Effector memory CD4-positive, alpha-beta T cell (primary cell): ENCODE measurements around the gene KCNQ5.

ENCODE experiments used
- DNase-seq, 3 donors: peaks; one replicate each; pipeline ENCODE4 v3.0.0-alpha.2; 2020
- H3K27ac ChIP-seq: 2 replicates; pipeline ENCODE4 v1.7.0; 2013; ENCODE audit warnings: mild to moderate bottlenecking, low read length, moderate library complexity; ENCODE audit not compliant: insufficient read depth, poor library complexity, severe bottlenecking
- H3K27me3 ChIP-seq: replicated peaks from 2 replicates; pipeline ENCODE4 v1.7.0; 2013; ENCODE audit warnings: mild to moderate bottlenecking, low read length; ENCODE audit not compliant: insufficient read depth, control insufficient read depth, poor library complexity, severe bottlenecking
- H3K36me3 ChIP-seq: 2 replicates; pipeline ENCODE4 v1.7.0; 2013; ENCODE audit warnings: mild to moderate bottlenecking, low read length, moderate library complexity; ENCODE audit not compliant: control insufficient read depth, insufficient read depth
- H3K4me1 ChIP-seq: 2 replicates; pipeline ENCODE4 v1.7.0; 2013; ENCODE audit warnings: low read length, mild to moderate bottlenecking; ENCODE audit not compliant: control insufficient read depth, insufficient read depth, poor library complexity, severe bottlenecking
- H3K4me3 ChIP-seq: 2 replicates; pipeline ENCODE4 v1.7.0; 2013; ENCODE audit warnings: low read length, low read depth, mild to moderate bottlenecking; ENCODE audit not compliant: insufficient read depth, poor library complexity, severe bottlenecking
- H3K9me3 ChIP-seq: 2 replicates; pipeline ENCODE4 v1.7.0; 2013; ENCODE audit warnings: mild to moderate bottlenecking, low read length, moderate library complexity; ENCODE audit not compliant: control insufficient read depth

The KCNQ5 gene

DNA sequence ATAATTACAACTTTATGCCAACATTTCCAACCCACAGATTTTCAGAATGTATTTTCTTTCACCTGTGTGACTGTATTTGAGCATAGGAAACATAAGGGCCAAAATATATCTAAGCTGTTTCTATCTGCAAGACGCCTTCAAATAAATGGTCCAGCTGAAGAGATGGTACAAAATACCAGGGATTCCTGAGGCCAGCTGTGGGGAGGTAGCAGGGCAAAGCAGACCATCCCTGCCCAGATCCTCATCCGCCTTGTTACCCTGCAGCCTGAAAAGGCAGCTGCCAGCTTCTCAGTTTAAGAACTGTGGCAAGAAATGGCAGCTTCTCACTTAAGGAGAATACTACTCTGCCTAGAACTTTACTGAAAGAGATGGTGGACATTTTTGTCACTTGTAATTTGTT, 460.1 kb downstream of the KCNQ5 start:
- no peaks in the 10 kb centered on the region for H3K4me1 ChIP-seq
- DNase-seq, result no peak

GRCh38 chr6:73083886-73084285, 462.0 kb downstream of the KCNQ5 start:
- Histone ChIP-seq H3K27ac (no peak overlapping the region), H3K4me3 (no peak overlapping the region), H3K4me1 (no peaks in the 10 kb centered on the region), H3K9me3 (no peaks in the 10 kb centered on the region), H3K27me3 (no peaks in the 10 kb centered on the region), H3K36me3 (no peaks in the 10 kb centered on the region)
- DNase-seq, result no peak

More for the DNA sequence above, 460.1 kb downstream of the KCNQ5 start:
- Histone ChIP-seq H3K4me3 (no peak overlapping the region), H3K27me3 (no peaks in the 10 kb centered on the region), H3K27ac (no peak overlapping the region), H3K36me3 (no peaks in the 10 kb centered on the region), H3K9me3 (no peaks in the 10 kb centered on the region)

GRCh38 chr6:73085443-73085871, 463.6 kb downstream of the KCNQ5 start:
- no peaks in the 10 kb centered on the region for H3K27me3 ChIP-seq
- no peak for DNase-seq
- no peaks in the 10 kb centered on the region for H3K4me1 ChIP-seq
- H3K4me3 ChIP-seq, result no peak overlapping the region
- no peaks in the 10 kb centered on the region for H3K9me3 ChIP-seq
- H3K36me3 ChIP-seq, result no peaks in the 10 kb centered on the region
- no peak overlapping the region for H3K27ac ChIP-seq

- Histone ChIP-seq H3K4me1 (no peaks in the 10 kb centered on the region), H3K27me3 (no peaks in the 10 kb centered on the region), H3K4me3 (no peak overlapping the region), H3K9me3 (no peaks in the 10 kb centered on the region), H3K27ac (no peak overlapping the region), H3K36me3 (no peaks in the 10 kb centered on the region)
- no peak for DNase-seq
Measured at GRCh38 chr6:73086726-73087125, 464.9 kb downstream of the KCNQ5 start.

DNA sequence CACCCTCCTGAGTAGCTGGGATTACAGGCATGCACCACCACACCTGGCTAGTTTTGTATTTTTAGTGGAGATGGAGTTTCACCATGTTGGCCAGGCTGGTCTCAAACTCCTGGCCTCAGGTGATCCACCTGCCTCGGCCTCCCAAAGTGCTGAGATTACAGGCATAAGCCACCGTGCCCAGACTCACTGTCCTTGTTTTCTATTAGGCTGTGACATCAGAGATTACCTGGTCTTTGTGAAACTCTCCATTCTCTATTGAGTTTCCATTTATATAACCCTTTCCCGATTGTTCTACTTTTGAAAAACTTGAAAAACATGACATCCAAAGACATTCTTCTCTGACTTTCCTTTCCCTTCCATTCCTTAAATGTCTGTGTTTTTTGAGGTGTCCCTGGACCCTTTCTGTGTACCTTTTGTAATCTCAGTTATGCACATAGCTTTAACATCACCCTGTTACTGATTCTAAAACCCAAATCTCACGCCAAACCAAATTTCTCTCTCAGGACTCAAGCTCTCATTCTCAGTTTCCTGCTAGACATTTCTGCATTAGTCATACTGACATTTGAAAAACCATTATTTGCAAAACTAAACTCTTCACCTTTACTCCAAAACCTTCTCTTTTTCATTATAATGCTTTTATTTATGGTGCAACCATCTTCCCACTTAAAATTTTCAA, 466.4 kb downstream of the KCNQ5 start:
- Histone ChIP-seq H3K4me3 (no peak overlapping the region), H3K27me3 (no peaks in the 10 kb centered on the region), H3K27ac (no peak overlapping the region), H3K9me3 (no peaks in the 10 kb centered on the region), H3K4me1 (no peaks in the 10 kb centered on the region), H3K36me3 (no peaks in the 10 kb centered on the region)
- DNase-seq, result no peak

DNA sequence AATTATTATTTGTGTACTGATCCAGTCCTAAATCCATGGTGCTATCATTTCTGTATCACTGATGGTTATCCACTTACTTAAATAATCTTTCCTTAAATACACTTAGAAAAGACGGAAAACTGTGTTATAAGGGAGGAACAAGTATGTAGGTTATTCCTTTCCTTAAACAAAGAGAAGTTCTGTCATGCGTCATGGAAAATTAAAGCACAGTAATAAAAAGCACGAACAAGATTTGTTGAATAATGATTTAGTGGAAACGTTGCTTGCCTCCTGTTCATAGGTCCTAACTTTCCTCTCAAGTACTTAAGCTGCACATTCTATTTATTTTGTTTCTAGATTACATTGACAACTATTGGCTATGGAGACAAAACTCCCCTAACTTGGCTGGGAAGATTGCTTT, 483.1 kb downstream of the KCNQ5 start:
- Histone ChIP-seq H3K4me3 (no peak overlapping the region), H3K36me3 (no peaks in the 10 kb centered on the region), H3K4me1 (no peaks in the 10 kb centered on the region), H3K27ac (no peak overlapping the region), H3K9me3 (no peaks in the 10 kb centered on the region), H3K27me3 (no peaks in the 10 kb centered on the region)
- no peak for DNase-seq

DNA sequence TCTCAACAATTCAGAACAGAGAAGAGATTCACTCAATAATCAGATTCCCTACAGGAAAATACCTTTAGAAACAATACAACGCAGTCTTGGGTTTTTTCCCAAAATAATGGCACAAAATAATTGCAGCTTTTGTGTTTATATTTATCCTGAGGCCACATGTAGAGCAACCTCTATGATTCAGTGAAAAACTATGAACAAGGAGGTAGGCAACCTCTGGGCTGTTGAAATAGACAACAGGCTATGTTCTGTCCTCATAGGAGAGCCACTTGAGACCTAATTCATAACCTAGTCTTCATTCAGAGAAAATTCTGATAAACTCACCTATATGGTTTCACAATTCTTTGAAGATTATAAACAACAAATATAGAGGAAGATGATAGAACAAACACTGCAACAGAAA, 485.2 kb downstream of the KCNQ5 start:
- Histone ChIP-seq H3K27me3 (no peaks in the 10 kb centered on the region), H3K27ac (no peak overlapping the region), H3K4me3 (no peak overlapping the region), H3K4me1 (no peaks in the 10 kb centered on the region), H3K36me3 (no peaks in the 10 kb centered on the region), H3K9me3 (no peaks in the 10 kb centered on the region)
- DNase-seq, result no peak

- no peaks in the 10 kb centered on the region for H3K36me3 ChIP-seq
- H3K27me3 ChIP-seq, result no peaks in the 10 kb centered on the region
- H3K9me3 ChIP-seq, result no peaks in the 10 kb centered on the region
- DNase-seq, result no peak
- H3K27ac ChIP-seq, result no peak overlapping the region
- H3K4me1 ChIP-seq, result no peaks in the 10 kb centered on the region
- H3K4me3 ChIP-seq, result no peak overlapping the region
Measured at GRCh38 chr6:73108949-73109348, 487.1 kb downstream of the KCNQ5 start.

- no peaks in the 10 kb centered on the region for H3K27me3 ChIP-seq
- no peak overlapping the region for H3K4me3 ChIP-seq
- no peak overlapping the region for H3K27ac ChIP-seq
- H3K36me3 ChIP-seq, result no peaks in the 10 kb centered on the region
- H3K4me1 ChIP-seq, result no peaks in the 10 kb centered on the region
- no peak for DNase-seq
- H3K9me3 ChIP-seq, result no peaks in the 10 kb centered on the region
Measured at GRCh38 chr6:73109659-73110058, 487.8 kb downstream of the KCNQ5 start.

GRCh38 chr6:73116330-73116729, 494.5 kb downstream of the KCNQ5 start:
- Histone ChIP-seq H3K27me3 (no peaks in the 10 kb centered on the region), H3K4me1 (no peaks in the 10 kb centered on the region), H3K36me3 (no peaks in the 10 kb centered on the region), H3K9me3 (no peaks in the 10 kb centered on the region), H3K4me3 (no peak overlapping the region), H3K27ac (no peak overlapping the region)
- no peak for DNase-seq
